Panc1 (cell line): ENCODE results near the gene BRD3OS. TPM values are rescaled to one million over a fixed set of nuclear protein-coding genes. Genes with fewer than 3 reads are reported as not detected.

ENCODE experiments used
- ATAC-seq: fragments of 200-7000 bp; cut with Tn5 transposase; 2 replicates; pipeline ENCODE4 v1.9.1; 2020; ENCODE audit warnings: mild to moderate bottlenecking, moderate library complexity
- BruUV-seq: library from RNA; stranded (reverse); fragments of 400-500 nt; replicated peaks from 2 replicates; lab custom pipeline; 2021; lab: Mats Ljungman, UMichigan
- CTCF ChIA-PET: fragments of 300-600 bp; sonication (Branson Sonifier 250); formaldehyde crosslinking; loops from one replicate; lab custom pipeline; 2022; ENCODE audit warnings: antibody characterized with exemption; lab: Charles Lee
- POLR2A ChIA-PET: fragments of 300-600 bp; sonication (Branson Sonifier 250); formaldehyde crosslinking; loops from one replicate; lab custom pipeline; 2022; ENCODE audit warnings: antibody characterized with exemption; lab: Charles Lee
- DNase-seq: peaks from one replicate; pipeline ENCODE4 v3.0.0-alpha.2; 2010; ENCODE audit warnings: low read depth, low spot score
- H3K27ac ChIP-seq: 2 replicates; pipeline ENCODE4 v1.5.1; 2011; ENCODE audit warnings: mild to moderate bottlenecking, low read length, inconsistent platforms
- H3K27me3 ChIP-seq: fragments of 200-500 bp; sonication (Bioruptor generic); 2 replicates; pipeline ENCODE4 v1.6.0; 2014; ENCODE audit warnings: low read length, inconsistent platforms; ENCODE audit not compliant: control insufficient read depth, insufficient read depth
- H3K36me3 ChIP-seq: fragments of 200-500 bp; sonication (Bioruptor generic); 2 replicates; pipeline ENCODE4 v1.5.1; 2014; ENCODE audit warnings: inconsistent platforms, mild to moderate bottlenecking, low read length, moderate library complexity; ENCODE audit not compliant: control insufficient read depth, insufficient read depth
- H3K4me1 ChIP-seq: 2 replicates; pipeline ENCODE4 v1.5.1; 2011; ENCODE audit warnings: inconsistent platforms, mild to moderate bottlenecking, low read length, moderate library complexity; ENCODE audit not compliant: control insufficient read depth, insufficient read depth
- H3K4me3 ChIP-seq, 2 experiments: 2 replicates each; pipeline ENCODE4 v1.5.1; 2011 to 2012; ENCODE audit warnings: low read depth in 2 of 2, low read length in 2 of 2, mild to moderate bottlenecking in 2 of 2, inconsistent platforms in 1 of 2, moderate library complexity in 1 of 2
- H3K9me3 ChIP-seq: fragments of 200-500 bp; sonication (Bioruptor generic); 2 replicates; pipeline ENCODE4 v1.5.1; 2014; ENCODE audit warnings: low read depth, mild to moderate bottlenecking, inconsistent platforms, low read length, moderate library complexity; ENCODE audit not compliant: control insufficient read depth, insufficient read depth
- CTCF ChIP-seq: fragments of 450-650 bp; IDR thresholded peaks from 2 replicates; pipeline ENCODE4 v1.5.1; 2017; ENCODE audit warnings: mild to moderate bottlenecking
- POLR2AphosphoS5 ChIP-seq: IDR thresholded peaks from 2 replicates; pipeline ENCODE4 v1.6.1; 2012; ENCODE audit warnings: mild to moderate bottlenecking, low read depth, low read length, moderate library complexity
- REST ChIP-seq, 2 experiments: IDR thresholded peaks; 2 replicates each; pipeline ENCODE4 v1.6.1; 2011 to 2012; ENCODE audit warnings: low read depth in 2 of 2, control low read depth in 1 of 2, low read length in 1 of 2, mild to moderate bottlenecking in 1 of 2, moderate library complexity in 1 of 2; ENCODE audit not compliant: insufficient read depth in 1 of 2
- SIN3A ChIP-seq: IDR thresholded peaks from 2 replicates; pipeline ENCODE4 v1.6.1; 2012; ENCODE audit warnings: low read depth, mild to moderate bottlenecking, low read length, moderate library complexity, borderline replicate concordance; ENCODE audit not compliant: insufficient read depth
- TCF7L2 ChIP-seq: IDR thresholded peaks from 2 replicates; pipeline ENCODE4 v1.6.1; 2011; ENCODE audit warnings: mild to moderate bottlenecking, low read depth, low read length, inconsistent platforms
- in situ Hi-C: cut with HindIII; loops from 2 replicates; pipeline ENCODE4 v1.10.0; 2016; ENCODE audit warnings: low sequenced_read_pairs, low pct_unique_long_range_greater_than_20kb
- intact Hi-C: fragments of 100-400 bp; cut with micrococcal nuclease; formaldehyde crosslinking; loops from one replicate; pipeline ENCODE4 v1.10.0; 2022; ENCODE audit not compliant: unreplicated experiment
- total RNA-seq: library from RNA; stranded (reverse); gene quantifications from one replicate; pipeline ENCODE4 v1.2.1, GENCODE V29; 2021; ENCODE audit not compliant: unreplicated experiment

The BRD3OS gene
- total RNA-seq, 1 experiment from 2014 or later, result 22.1 TPM

GRCh38 chr9:134028575-134029247 lies 3.4 kb downstream of the BRD3OS start:
- H3K27me3 ChIP-seq, result no peaks in the 10 kb centered on the region
- no peak for DNase-seq
- ATAC-seq, result no peak
- intact Hi-C loops, result no loop called here
- ChIA-PET CTCF (no interaction called here), POLR2A (no interaction called here)
- H3K9me3 ChIP-seq, result no peaks in the 10 kb centered on the region
- in situ Hi-C loops, result no loop called here
- TF ChIP-seq TCF7L2 (no peak), POLR2AphosphoS5 (no peak), REST (IDR thresholded peaks at IDR 0.05; ENCODE audit: insufficient read depth in 1 of 2, low read depth in 2 of 2, low read length in 1 of 2) (no peak), SIN3A (no peak), CTCF (no peak)
- no peak overlapping the region for H3K4me3 ChIP-seq
- BruUV-seq, result no TSS peak
- peaks cover 6% of the 10 kb centered on the region for H3K4me1 ChIP-seq
- H3K27ac ChIP-seq, result no peak overlapping the region
- no peaks in the 10 kb centered on the region for H3K36me3 ChIP-seq

GRCh38 chr9:134029248-134030226 lies 4.3 kb downstream of the BRD3OS start:
- intact Hi-C loops (no loop called here), in situ Hi-C loops (no loop called here)
- CTCF ChIA-PET, result no interaction called here
- no peak for ATAC-seq
- POLR2A ChIA-PET, result no interaction called here
- peaks cover 6% of the 10 kb centered on the region for H3K4me1 ChIP-seq
- H3K9me3 ChIP-seq, result no peaks in the 10 kb centered on the region
- no peak for DNase-seq
- H3K27me3 ChIP-seq, result no peaks in the 10 kb centered on the region
- no peak overlapping the region for H3K4me3 ChIP-seq
- no peaks in the 10 kb centered on the region for H3K36me3 ChIP-seq
- H3K27ac ChIP-seq, result no peak overlapping the region
- no TSS peak for BruUV-seq
- no peak for TF ChIP-seq SIN3A
- no peak for TF ChIP-seq CTCF
- no peak for TF ChIP-seq POLR2AphosphoS5
- TF ChIP-seq REST (IDR thresholded peaks at IDR 0.05; ENCODE audit: insufficient read depth in 1 of 2, low read depth in 2 of 2, low read length in 1 of 2), result no peak
- TF ChIP-seq TCF7L2, result no peak
